ENCODE data around the gene STAG3.

DNA sequence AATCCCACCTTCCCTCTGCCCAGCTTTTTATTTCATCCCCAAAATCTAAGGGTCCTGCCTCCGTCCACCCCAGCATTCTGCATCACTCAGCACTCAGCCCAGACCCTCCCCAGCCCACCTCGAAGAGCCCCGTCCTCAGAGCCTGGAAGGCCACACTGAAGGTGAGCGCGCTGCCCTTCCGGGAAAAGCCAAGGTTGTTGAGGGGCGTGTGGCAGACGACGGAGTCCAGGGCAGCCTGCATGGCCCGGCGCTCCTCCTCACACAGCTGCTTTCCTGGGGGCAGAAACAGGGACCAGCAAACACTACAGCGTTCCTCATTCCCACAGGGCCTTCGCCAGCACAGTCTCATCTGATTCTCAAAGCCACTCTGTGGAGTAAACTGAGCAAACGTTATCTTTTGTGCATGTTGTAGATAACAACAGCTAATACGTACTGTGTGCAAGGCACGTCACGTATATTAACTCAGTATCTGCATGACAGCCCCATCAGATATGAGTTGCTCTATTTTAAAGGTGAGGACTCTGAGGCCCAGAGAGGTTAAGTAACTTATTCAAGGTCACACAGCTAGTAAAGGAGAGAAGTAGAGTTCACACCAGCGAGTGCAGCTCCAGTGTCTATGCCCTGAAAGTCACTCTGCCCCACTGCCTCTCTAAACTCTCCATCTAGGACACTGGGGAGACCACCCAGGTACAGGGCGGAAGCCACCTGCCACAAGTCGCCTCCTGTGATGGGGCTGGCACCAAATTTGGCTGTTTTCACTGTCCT lies 22.0 kb upstream of the STAG3 start:
- TF ChIP-seq, protein P1, sequence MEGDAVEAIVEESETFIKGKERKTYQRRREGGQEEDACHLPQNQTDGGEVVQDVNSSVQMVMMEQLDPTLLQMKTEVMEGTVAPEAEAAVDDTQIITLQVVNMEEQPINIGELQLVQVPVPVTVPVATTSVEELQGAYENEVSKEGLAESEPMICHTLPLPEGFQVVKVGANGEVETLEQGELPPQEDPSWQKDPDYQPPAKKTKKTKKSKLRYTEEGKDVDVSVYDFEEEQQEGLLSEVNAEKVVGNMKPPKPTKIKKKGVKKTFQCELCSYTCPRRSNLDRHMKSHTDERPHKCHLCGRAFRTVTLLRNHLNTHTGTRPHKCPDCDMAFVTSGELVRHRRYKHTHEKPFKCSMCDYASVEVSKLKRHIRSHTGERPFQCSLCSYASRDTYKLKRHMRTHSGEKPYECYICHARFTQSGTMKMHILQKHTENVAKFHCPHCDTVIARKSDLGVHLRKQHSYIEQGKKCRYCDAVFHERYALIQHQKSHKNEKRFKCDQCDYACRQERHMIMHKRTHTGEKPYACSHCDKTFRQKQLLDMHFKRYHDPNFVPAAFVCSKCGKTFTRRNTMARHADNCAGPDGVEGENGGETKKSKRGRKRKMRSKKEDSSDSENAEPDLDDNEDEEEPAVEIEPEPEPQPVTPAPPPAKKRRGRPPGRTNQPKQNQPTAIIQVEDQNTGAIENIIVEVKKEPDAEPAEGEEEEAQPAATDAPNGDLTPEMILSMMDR (IDR thresholded peaks at IDR 0.05), result no peak
- TF ChIP-seq EZH2 (IDR thresholded peaks at IDR 0.05; ENCODE audit: borderline replicate concordance, insufficient read depth, low read depth, low read length, poor library complexity, severe bottlenecking), result no peak
